CD4-positive, alpha-beta T cell treated with Interleukin-12 subunit alpha and Interleukin-12 subunit beta, for 1 hour (primary cell): Measurements from ENCODE around the gene PXT1.

Experiments used
- DNase-seq: peaks from one replicate; pipeline ENCODE4 v3.0.0-alpha.2; 2020

The PXT1 gene

DNA sequence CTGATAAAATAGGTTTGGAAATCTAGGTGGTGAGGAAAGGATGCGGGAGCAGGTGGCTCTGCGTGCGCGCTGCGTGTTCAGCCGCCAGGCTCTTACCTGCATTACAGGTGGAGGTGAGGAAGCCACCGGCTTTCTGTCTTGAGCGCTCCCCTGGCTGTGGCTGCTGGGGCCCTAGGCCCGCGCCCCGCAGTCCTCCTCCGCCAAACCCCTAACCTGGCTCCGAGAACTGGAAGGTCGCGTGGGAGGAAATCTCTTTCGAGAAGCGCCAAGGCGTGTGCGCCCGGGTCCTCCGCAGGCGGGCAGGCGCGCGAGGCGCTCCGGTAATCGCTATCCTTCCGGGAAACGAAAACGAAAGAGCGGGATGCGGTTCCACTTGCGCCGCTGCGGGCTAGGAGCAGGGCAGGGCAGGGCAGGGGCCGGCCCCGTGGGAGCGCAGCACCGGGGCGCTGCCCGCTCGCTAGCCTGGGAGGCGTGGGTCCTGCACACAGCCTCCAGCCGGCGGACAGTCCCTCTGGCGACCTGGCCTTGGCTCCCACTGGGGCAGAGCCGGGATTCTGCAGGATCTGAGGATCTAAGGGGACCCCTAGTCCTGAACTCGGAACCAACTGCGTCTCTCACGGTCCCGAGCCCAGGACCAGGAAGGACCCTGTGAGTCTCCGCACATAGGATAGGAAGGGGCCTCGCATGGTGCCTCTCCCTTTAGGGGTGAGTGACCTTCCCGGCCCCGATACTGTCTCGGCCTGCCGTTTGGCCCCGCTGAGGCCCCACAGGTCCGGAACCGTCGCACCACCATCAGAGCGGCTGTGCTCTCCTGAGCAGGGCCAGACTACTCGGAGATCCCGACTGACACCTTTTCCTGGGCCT, 55.0 kb downstream of the PXT1 start, which contains the start of gene ETV7:
Gene ETV7, minus strand, starts transcription at position 230 of the 864 bp plus-strand sequence. Its CDS starts 128 bp downstream, at position 102.
- peak; percentile 53 for DNase-seq

DNA sequence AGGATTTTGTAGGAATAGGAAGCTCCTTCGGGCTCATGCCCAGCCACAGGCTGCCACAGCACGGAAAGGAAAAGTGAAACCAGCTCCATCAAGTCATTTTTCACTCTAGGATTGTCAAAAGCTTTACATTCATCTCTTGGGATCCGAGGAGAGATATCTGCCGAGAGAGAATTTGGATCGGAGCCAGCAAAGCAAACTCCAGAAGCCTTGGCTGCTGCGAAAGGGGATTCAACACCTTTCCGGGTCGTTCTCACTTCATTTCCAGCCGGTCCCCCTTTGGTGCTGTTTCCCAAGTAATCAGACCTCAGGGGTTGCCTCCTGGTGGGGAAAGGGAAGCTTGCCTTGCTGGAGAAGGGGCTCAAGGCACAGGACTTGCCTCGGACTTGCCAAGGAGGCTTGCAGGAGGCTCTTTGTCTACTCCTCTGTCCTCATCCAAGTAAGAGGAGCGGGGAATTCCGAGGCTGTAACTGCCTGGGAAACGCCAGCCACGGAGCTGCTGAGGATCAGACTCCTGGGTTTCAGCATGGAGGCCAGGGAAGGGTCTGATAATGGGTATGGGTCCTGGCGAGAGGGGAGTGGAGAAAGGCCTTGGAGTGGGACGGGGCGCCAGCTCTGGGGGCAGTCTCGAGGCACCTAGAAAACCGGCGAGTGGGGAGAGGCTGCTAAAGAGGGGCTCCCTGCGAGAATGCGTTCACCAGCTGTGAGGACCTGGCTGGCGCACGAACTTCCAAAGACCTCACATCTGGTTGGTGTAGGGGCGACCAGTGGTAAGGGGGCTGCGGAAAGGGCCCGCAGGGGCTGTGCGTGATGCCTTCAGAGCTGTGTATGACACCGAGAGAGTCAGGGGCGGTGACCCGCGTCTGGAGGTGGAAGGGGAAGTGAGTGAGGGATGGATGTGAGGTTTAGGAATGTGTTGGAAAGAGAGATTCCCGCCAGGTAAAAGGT, 55.9 kb downstream of the PXT1 start:
- peak; percentile 23 for DNase-seq

DNA sequence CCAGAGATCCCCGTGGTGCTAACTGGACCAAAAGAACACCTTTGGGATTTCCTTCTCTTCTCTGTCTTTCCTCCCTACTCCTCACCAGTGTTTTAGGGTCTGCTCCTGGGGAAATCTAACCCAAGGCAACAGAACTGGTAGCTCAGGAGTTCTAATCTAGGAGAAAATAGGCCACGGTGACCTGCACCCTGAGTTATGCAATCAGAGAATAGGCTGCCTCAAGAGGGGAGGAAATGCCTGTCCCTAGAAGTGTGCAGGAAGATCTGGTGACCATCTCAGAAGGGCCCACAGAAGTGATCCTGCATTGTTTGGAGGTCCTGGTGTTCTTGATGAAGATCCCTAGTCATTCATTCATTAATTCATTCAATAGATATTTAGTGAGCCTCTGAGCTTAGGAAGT, 58.6 kb downstream of the PXT1 start:
- DNase-seq: no peak

DNA sequence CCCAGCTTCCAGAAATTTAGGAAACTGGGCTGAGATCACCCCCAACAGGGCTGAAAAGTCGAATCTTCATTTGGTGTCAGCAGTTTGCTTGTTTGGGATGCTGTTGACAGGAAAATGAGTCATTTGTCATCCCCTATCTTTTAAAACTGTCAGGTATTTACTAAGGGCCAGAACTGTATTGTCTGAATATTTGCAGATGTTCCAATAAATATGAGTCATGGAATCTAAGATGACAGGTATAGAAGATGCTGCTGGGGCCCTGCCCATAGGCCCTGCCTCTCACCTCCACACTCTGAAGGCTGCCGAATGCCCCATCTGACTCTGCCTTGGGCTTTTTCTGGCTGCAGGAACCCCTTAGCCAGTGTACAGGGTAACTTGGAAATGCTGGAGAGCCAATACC, 59.0 kb downstream of the PXT1 start:
- DNase-seq: no peak

DNA sequence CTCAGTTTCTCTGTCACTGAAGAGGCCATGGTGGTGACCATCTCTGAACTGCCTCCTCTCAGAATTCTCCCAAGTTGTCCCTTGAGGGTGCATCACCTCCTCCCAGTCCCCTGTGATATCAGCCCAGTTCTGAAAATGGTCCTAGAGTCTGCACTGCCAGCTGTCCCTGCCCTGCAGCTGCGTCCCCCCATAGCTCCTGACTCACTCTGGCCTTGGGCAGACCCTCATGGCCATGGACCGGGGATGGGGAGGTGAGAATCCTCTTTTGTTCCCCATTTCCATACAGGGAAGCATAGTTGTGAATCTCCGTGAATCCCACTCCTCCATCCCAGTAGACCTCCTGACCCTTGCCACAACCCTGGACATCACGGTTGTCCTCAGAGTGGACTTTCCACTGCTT, 59.7 kb downstream of the PXT1 start:
- no peak for DNase-seq

DNA sequence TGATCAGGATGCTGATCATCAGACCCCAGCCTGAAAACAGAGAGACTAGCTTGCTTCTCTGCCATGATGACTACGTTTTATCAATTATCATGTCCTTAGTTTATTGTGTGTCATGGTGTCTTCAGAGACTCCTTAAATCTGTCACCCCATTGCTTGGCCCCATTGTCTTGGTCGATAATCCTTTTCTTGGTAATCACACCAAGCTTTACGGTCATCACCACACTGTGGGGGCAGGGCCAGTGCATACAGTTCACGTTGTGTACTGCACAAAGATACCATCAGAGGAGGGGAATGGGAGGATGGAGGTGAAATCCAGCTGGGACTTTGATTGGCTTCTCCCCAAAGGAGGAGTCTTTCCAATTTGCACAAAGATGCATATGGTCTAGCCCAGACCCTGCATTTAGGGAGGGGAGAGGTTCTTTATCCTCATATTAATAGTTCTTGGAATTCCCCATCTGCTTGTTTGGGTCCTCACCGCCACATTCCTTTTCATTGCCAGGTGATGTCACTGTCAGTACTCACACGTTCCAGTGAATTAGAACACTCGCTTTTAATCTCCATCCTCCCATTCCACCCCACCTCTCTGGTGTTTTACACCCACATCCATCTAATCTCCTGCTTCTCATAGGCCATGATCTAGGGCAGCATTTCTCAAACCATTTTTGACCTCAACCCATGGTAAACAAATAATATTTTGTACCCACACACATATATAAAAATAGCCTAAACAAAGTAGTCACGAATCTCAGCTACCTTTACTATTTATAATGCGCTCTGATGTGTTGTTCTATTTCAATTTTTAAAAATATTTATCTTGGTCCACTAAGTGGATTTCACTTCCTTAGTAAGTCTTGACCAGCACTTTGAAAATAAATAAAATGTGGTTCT, 60.9 kb downstream of the PXT1 start:
- DNase-seq: no peak

DNA sequence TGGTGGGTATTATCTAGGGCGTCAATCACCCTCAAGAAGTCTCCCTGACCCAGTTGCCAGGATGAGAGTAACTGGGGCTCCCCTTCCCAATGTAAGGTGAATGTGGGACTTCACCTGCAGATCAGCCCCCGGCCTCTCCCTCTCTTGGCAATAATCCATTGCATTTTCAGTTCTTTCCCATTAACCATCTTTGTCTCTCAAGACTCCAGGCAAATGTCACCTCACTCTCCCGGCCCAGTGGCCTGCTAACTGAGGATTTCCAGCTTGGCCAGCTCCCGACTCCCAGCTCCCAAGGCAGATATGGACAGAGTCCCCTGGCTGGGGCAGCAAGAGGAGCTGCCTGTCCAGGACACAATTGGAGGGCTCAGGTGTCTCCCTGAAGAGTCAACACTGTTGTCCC, 62.5 kb downstream of the PXT1 start:
- no peak for DNase-seq

DNA sequence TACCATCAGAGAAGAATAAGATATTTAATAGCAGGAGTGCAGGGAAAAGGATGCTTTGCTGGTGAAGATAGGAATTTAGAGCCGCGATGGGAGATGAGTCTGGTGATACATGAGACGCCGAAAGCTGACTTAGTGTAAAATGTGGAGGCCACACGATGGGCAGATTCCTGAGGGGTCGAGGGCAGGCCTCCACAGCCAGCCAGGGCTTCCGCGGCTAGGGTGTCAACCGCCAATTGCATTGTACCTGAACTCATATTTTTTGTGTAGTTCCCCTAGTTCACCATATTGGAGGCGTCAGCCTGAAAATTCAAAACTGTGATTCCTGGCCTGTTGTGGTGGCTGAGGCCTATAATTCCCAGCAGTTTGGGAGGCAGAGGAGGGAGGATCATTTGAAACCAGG, 63.7 kb downstream of the PXT1 start:
- DNase-seq: no peak

DNA sequence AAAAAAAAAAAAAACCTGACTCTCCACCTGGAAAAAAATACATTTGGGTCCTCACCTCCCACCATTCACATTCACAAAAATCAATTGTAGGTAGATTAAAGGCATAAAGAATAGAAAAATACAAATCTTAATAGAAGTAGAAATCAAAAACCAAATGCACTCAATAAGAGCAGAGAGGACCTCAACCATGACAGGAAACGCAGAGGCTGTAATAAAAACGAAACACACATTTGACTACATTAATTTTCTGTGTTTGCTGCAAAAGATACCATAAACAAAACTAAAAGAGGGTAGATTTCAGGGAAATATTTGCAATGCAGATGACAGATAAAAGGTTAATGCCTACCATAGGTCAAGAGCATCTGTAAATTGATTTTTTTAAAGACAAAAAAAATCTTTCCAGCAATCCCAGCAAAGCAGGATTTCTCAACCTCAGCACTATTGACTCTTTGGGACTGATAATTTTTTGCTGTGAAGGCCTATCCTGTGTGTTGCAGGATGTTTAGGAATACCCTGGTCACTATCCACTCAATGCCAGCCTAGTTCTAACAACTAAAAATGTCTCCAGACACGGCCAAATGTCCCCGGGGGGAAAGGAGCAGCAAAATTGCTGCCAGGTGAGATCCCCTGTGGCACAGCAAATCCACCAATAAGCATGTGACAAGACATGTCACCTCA, 64.3 kb downstream of the PXT1 start:
- no peak for DNase-seq

DNA sequence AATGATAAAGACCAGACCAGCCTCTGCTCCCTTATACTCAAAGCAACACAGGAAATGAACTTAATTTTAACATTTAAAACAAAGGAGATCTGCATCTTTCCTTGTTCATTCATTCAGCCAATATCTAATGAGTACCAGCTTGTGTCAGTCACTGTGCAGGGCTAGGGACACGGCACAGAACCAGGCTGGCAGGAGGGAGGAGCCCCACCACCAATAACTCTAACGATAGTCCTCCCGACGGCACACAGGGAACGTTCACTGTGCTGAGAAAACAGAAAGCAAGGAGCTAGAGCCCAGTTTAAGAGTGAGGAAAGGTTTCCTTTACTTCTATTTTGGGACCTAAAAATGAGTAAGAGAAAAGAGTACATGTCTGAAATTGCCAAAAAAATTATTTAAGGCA, 65.1 kb downstream of the PXT1 start:
- DNase-seq: no peak

DNA sequence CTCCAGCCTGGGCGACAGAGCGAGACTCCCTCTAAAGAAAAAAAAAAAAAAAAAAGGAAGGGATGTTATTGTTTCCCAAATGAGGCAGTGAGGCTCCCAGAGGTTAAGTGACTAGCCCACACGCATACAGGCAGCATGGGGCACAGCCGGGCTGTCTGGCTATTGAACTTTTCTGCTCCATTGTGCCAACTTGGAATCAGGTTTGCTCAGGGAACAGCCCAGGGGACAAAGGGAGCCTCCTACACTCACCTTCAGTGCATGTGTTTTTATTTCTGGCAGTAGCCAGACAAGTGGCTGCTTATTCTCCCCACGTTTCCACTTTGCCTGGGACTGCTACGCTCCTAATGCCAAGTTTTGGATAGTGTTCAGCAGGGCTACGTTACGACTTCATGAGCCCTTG, 65.9 kb downstream of the PXT1 start:
- DNase-seq: no peak

DNA sequence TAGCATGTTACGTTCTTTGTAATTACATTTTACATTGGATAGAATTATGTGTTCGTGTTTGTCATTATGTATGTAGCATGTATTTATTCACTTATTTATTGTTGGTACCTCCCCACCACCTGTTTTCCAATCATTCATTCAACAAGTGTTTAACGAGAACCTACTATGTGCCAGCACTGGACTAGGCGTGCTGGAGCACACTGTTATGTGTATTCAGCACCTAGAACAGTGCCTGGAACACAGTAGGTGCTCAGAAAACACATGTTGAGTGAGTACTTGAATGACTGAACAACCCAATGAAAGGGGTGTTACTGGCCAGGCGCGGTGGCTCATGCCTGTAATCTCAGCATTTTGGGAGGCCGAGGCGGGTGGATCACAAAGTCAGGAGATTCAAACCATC, 66.5 kb downstream of the PXT1 start:
- DNase-seq: no peak

DNA sequence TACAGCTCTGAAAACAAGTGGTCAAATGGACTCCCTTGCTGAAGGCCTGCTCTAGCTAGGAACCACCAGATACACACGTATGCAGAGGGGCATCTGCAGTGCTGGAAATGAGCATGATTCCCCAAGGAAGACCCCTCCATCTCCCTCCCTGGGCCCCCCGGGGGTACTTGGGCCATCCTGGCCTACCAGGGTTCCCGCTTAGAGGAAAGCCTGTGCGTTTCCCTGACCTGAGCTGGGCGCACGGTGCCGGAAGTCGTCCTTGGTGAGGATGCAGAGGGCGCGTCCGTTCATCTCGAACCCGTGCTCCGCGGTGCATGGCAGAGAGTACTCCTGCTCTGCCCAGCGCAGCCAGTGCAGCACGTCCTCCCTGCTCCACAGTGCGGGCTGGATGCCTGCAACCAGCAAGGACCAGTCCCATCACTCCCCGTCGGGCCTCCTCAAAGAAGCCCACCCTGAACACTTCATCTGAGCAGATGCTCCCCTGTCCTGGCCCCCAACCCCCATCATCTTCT, 67.0 kb downstream of the PXT1 start:
- DNase-seq: no peak

DNA sequence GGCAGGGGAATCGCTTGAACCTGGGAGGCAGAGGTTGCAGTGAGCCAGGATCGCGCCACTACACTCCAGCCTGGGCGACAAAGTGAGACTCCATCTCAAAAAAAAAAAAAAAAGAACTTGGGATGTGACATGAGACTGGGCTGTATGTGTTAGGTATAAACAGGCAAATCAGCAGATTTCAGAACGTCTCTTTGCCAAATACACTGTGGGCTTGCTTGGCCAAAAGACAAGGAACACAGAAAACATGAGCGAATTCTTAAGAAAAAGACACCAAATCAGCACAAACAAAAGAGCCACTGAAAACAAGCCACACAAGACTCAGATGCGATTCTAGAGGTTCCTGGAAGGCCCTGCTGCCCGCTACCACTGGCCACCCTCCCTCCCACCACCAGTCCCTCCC, 67.7 kb downstream of the PXT1 start:
- no peak for DNase-seq

DNA sequence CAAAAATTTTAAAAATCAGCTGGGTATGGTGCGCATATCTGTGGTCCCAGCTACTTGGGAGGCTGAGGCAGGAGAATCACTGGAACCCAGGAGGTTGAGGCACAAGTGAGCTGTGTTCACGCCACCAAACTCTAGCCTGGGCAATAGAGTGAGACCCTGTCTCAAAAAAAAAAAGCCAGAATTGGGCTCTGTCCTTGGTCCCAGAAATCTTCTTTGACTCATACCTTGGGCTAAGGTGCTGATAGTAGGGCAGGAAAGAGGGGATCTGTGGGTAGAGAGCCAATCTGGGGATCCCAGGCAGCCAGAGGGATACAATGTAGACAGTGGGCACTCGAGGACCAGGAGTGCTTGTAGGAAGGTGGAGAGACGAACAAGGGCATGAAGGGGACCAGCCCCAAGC, 68.5 kb downstream of the PXT1 start:
- no peak for DNase-seq

DNA sequence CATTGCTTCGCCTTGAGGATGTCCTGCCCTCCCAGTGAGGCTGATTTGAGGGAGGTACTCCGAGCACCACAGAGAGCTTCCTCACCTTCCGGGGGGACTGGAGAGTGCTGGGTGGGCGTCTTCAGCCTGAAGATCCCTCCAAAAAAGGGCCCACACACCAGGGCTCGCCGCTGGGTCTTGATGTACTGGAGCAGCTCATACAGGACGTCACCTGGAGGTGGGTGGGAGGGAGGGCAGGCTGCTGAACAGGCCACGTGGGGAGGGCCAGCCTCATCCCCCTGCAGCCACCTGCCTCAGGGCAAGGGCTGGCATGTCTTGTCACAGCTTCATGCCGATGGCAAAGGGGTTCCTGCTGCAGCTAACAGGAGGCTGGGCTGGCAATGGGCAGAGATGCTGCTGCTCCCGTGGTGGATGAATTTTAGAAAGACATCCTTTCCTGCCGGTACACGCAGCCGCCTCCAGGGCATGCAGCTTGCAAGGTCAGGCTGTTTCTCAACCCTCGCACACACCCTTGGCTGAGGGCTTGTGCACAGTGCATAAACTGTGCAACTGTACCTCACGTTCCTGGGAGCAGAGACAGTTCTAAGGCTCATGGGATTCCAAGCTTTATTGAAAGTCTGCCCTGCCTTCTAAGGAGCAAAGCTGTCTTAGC, 69.2 kb downstream of the PXT1 start:
- no peak for DNase-seq

DNA sequence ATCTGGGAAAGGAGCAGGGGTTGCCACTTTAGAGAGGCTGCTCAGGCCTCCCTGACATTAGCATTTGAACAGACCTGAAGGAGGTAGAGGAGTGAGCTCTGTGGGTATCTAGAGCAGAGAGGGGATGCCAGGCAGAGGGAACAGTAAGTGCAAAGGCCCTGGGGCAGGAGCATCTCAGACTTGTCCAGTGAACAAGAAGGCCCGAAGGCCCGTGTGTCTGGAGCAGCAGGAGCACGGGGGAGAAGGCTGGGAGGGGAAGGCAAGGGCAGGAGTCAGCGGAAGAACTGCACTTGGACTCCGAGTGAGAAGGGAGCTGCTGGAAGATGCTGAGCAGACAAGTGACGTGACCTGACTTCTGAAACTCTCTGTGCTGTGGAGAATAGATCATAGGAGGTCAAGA, 70.6 kb downstream of the PXT1 start:
- no peak for DNase-seq

DNA sequence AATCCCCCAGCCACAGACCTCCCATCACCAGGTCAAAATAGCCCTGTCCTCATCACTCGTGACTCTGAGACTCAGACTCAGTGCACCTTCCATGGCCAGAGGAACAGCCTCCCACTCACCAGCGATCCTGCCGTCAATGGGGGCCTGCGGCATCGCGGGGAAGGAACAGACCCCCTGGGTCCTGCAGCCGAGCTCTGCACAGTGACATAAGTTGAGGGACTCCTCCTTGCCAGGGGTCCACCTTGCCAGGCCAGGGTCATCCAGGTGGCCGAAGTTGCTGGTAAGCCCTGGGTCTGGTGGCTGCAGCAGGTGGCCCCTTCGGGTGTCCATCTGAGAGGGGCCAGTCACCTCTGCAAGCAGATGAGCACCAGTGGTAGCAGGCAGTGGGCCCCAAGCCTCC, 71.4 kb downstream of the PXT1 start:
- no peak for DNase-seq

DNA sequence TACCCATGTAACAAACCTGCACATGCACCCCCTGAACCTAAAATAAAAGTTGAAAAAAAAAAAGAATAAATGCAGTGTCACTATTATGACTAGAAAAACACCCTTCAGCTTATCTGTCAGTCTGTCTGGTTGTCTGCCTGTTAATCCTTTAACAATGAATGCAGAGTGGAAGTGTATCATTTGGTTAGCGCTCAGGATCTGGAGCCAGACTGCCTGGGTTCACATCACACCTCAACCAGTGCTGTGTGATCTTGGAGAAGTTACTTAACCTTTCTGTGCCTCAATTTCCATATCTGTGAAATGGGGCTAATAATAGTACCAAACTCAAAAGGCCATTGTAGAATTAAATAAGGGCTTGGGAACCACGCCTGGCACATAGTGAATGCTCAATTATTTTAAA, 72.0 kb downstream of the PXT1 start:
- no peak for DNase-seq

DNA sequence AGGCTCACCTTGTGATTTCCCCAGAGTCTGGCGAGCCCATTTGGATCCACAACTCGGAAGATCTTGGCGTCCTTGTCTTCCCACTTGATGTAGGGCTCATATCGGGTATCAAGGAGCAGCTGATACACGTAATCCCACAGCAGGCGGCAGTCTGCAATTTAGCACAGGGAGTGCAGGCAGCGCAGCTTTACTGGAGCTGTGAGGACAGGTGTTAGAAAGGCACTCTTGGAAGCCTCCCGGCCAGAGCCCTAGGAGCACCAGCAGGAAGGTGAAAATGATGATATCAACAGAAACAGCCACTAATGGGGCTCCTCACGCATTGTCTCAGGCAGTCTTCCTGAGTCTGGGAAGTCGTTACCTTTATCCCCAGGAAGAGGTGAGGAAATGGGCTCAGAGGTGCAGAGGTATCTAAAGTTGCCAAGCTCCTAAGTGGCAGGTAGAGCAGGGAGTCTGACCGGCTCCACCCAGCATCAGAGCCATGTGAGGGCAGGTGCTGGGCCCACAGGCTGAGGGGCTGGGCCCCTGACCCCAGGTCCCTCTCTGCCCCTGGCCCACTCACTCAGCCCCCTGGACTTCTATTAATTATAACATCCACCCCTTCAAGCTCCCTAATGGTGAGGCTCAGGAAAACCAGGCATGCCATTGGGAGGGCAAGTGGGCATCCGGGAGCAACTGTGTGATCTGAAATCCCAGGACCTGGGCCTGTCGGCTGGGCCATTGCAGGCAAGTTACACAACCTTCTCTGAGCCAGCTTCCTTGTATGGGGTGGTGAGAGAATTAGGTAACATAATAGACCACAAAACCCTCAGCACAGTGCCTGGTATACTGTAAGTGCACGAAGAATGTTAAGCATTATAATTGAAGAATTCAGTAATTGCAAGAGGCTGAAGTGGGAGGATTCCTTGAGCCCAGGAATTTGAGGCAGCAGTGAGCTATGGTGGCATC, 73.5 kb downstream of the PXT1 start:
- no peak for DNase-seq
